ENCODE measurements around the gene GTF2H3.

DNA sequence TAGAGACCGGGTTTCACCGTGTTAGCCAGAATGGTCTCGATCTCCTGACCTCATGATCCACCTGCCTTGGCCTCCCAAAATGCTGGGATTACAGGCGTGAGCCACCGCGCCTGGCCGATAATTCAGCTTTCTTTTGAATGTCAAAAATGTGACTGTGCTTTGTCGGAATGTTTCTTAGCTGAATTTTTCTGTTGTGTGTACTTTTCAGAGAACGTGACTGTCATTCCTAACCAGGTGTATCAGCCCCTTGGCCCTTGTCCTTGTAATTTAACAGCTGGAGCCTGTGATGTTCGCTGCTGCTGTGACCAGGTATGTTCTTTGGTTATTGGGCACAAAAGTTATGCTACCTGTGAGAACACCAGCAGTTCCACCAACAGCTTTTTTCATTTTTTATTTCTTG lies 45.4 kb downstream of the GTF2H3 start:
- TF ChIP-seq, protein P1, sequence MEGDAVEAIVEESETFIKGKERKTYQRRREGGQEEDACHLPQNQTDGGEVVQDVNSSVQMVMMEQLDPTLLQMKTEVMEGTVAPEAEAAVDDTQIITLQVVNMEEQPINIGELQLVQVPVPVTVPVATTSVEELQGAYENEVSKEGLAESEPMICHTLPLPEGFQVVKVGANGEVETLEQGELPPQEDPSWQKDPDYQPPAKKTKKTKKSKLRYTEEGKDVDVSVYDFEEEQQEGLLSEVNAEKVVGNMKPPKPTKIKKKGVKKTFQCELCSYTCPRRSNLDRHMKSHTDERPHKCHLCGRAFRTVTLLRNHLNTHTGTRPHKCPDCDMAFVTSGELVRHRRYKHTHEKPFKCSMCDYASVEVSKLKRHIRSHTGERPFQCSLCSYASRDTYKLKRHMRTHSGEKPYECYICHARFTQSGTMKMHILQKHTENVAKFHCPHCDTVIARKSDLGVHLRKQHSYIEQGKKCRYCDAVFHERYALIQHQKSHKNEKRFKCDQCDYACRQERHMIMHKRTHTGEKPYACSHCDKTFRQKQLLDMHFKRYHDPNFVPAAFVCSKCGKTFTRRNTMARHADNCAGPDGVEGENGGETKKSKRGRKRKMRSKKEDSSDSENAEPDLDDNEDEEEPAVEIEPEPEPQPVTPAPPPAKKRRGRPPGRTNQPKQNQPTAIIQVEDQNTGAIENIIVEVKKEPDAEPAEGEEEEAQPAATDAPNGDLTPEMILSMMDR (IDR thresholded peaks at IDR 0.05) = no peak
- TF ChIP-seq EP300 (IDR thresholded peaks at IDR 0.05) (no peak), POLR2AphosphoS5 (IDR thresholded peaks at IDR 0.05) (no peak)
